ENCODE measurements around the gene G6PC2. TPM values are rescaled to one million over a fixed set of nuclear protein-coding genes. Genes with fewer than 3 reads are reported as not detected.

G6PC2 gene
- total RNA-seq = not detected in 2 replicates

DNA sequence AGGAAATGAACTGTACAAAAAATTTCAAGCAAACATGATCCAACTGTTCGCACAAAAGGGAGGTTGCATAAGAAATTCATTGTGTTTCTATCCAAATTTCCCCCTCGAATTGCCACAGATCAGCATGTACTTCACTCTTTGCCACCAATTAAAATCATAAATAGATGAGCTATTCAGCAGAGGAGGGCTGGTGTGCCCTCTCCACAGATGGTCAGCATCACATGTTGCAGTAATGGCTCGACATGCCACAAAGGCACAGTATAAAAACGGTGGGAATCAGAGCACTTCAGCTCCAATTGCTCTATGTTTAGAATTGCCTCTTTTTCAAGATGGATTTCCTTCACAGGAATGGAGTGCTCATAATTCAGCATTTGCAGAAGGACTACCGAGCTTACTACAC, at the start of gene G6PC2:
Gene G6PC2, plus strand, starts transcription at position 289 of the 400 bp plus-strand sequence. Its CDS starts 41 bp downstream, at position 330.

GRCh38 chr2:168890006-168890782, 10.9 kb upstream of the G6PC2 start, which contains the start of gene SPC25:
Gene SPC25 (minus strand): TSS chr2:168890430. CDS start chr2:168889519, 911 bp downstream.

Other genes with a start within 250 kb of the G6PC2 start
- 0.33 and 0.58 TPM in 2 replicates for gene NOSTRIN, start 98.7 kb upstream of the G6PC2 start, total RNA-seq
- 14.1 TPM in 1 of 2 replicates, not detected in the other for gene SPC25, start 10.9 kb upstream of the G6PC2 start, total RNA-seq
- under 0.01 TPM in 1 of 2 replicates, not detected in the other for gene ABCB11, start 130.0 kb downstream of the G6PC2 start, total RNA-seq
- not detected in 2 replicates for gene DHRS9, start 168.3 kb downstream of the G6PC2 start, total RNA-seq

All from smooth muscle cell of trachea (primary cell).